GM12878 (cell line): ENCODE data around the gene MYO16. TPM values are rescaled to one million over a fixed set of nuclear protein-coding genes. Genes with fewer than 3 reads are reported as not detected.
"Not testable (repeated sequence)": the region's sequence is repeated elsewhere in the genome, so short reads cannot be mapped to it uniquely, and the experiment has no call there.

Experiments
- ATAC-seq: fragments of 200-7000 bp; cut with Tn5 transposase; 3 replicates; pipeline ENCODE4 v1.9.1; 2020; ENCODE audit warnings: mild to moderate bottlenecking, moderate library complexity
- BruUV-seq: library from RNA; stranded (reverse); fragments of 400-500 nt; replicated peaks from 2 replicates; lab custom pipeline; 2021; lab: Mats Ljungman, UMichigan
- CTCF ChIA-PET: fragments of 300-600 bp; sonication (Branson Sonifier 250); formaldehyde crosslinking; extraction: SDS; loops from one replicate; lab custom pipeline; 2021; ENCODE audit warnings: inconsistent platforms; lab: Yijun Ruan, JAX
- POLR2A ChIA-PET: fragments of 350-600 bp; formaldehyde crosslinking; extraction: SDS; loops from one replicate; lab custom pipeline; 2021; ENCODE audit warnings: inconsistent platforms; lab: Charles Lee
- RAD21 ChIA-PET: fragments of 300-600 bp; sonication (Branson Sonifier 250); formaldehyde crosslinking; loops from one replicate; lab custom pipeline; 2023; ENCODE audit warnings: antibody characterized with exemption; ENCODE audit not compliant: unreplicated experiment; lab: Charles Lee
- SMC1A ChIA-PET: fragments of 300-600 bp; sonication (Branson Sonifier 250); formaldehyde crosslinking; loops from one replicate; lab custom pipeline; 2023; ENCODE audit not compliant: unreplicated experiment, uncharacterized antibody; lab: Charles Lee
- DNase-seq: peaks from one replicate; pipeline ENCODE4 v3.0.0-alpha.2; 2011; ENCODE audit warnings: low read depth, low spot score
- FAIRE-seq: peaks from 3 replicates; lab custom pipeline; 2011; peaks lifted over from hg19 to GRCh38; lab: Jason Lieb, UNC
- H2AFZ ChIP-seq: 2 replicates; pipeline ENCODE4 v1.6.0; 2011; ENCODE audit warnings: low read depth, low read length, control low read depth; ENCODE audit not compliant: control insufficient read depth
- H3K27ac ChIP-seq: 2 replicates; pipeline ENCODE4 v1.5.1; 2011; ENCODE audit warnings: control low read depth; ENCODE audit not compliant: control insufficient read depth, insufficient read depth
- H3K27me3 ChIP-seq, 2 experiments: replicated peaks in 1 of 2; 2 replicates each; pipeline versions ENCODE4 v1.6.0 to v1.6.1; 2011; ENCODE audit warnings: low read length in 1 of 2; ENCODE audit not compliant: control insufficient read depth in 2 of 2, insufficient read depth in 2 of 2
- H3K36me3 ChIP-seq, 2 experiments: 2 replicates each; pipeline ENCODE4 v1.5.1; 2011; ENCODE audit warnings: low read length in 1 of 2; ENCODE audit not compliant: control insufficient read depth in 2 of 2, insufficient read depth in 2 of 2
- H3K4me1 ChIP-seq: 2 replicates; pipeline ENCODE4 v1.6.1; 2011; ENCODE audit warnings: mild to moderate bottlenecking, low read length, moderate library complexity, mixed read lengths; ENCODE audit not compliant: control insufficient read depth, insufficient read depth
- H3K4me2 ChIP-seq: 2 replicates; pipeline ENCODE4 v1.6.0; 2011; ENCODE audit warnings: control low read depth; ENCODE audit not compliant: control insufficient read depth, insufficient read depth
- H3K4me3 ChIP-seq: fragments of 200-600 bp; sonication (generic); 2 replicates; pipeline ENCODE4 v1.5.1; 2016
- H3K79me2 ChIP-seq: 2 replicates; pipeline ENCODE4 v1.6.0; 2011; ENCODE audit warnings: low read length; ENCODE audit not compliant: control insufficient read depth, insufficient read depth
- H3K9ac ChIP-seq: 2 replicates; pipeline ENCODE4 v1.8.0; 2011; ENCODE audit warnings: low read length, control low read depth, mixed read lengths; ENCODE audit not compliant: control insufficient read depth, insufficient read depth
- H3K9me3 ChIP-seq: replicated peaks from 3 replicates; pipeline ENCODE4 v1.5.1; 2011; ENCODE audit warnings: mild to moderate bottlenecking, low read length; ENCODE audit not compliant: control insufficient read depth, insufficient read depth
- H4K20me1 ChIP-seq: 2 replicates; pipeline ENCODE4 v1.6.0; 2011; ENCODE audit not compliant: control insufficient read depth, insufficient read depth
- CHD4 ChIP-seq: fragments of 200-600 bp; sonication (generic); IDR thresholded peaks from 2 replicates; pipeline ENCODE4 v1.6.1; 2016; ENCODE audit warnings: mild to moderate bottlenecking
- HCFC1 ChIP-seq: fragments of 150-350 bp; IDR thresholded peaks from 2 replicates; pipeline ENCODE4 v1.6.1; 2014; ENCODE audit warnings: low read length
- HDAC6 ChIP-seq: fragments of 200-600 bp; sonication (generic); IDR thresholded peaks from one replicate; pipeline ENCODE4 v1.8.0; 2017; ENCODE audit warnings: antibody characterized with exemption; ENCODE audit not compliant: unreplicated experiment
- JUND ChIP-seq: IDR thresholded peaks from 2 replicates; pipeline ENCODE4 v1.6.1; 2012; ENCODE audit warnings: low read depth, mild to moderate bottlenecking, low read length, improper control_type of control experiment, moderate library complexity
- NFXL1 ChIP-seq: fragments of 450-650 bp; IDR thresholded peaks from 2 replicates; pipeline ENCODE4 v1.6.1; 2017; ENCODE audit warnings: antibody characterized with exemption, mild to moderate bottlenecking, borderline replicate concordance
- ZNF24 ChIP-seq: fragments of 450-650 bp; IDR thresholded peaks from 2 replicates; pipeline ENCODE4 v1.6.1; 2017; ENCODE audit warnings: antibody characterized with exemption, mild to moderate bottlenecking
- WGBS: methylation state at CpG from one replicate; pipeline ENCODE4 v1.1.6; 2016; ENCODE audit warnings: low lambda C conversion rate; ENCODE audit not compliant: insufficient replicate concordance, insufficient coverage; ENCODE audit errors: missing lambda C conversion rate; 5-methylcytosine and 5-hydroxymethylcytosine counted together
- in situ Hi-C: fragments of 300-500 bp; cut with MboI; formaldehyde crosslinking; loops from 9 replicates; pipeline ENCODE4 v1.14.3; 2018; ENCODE audit warnings: mixed read lengths
- intact Hi-C: fragments of 100-400 bp; cut with micrococcal nuclease; formaldehyde crosslinking; loops from one replicate; pipeline ENCODE4 v1.14.2; 2022; ENCODE audit not compliant: unreplicated experiment
- polyA plus RNA-seq, 11 experiments: library from polyadenylated mRNA; depleted of rRNA in 4 of 11; unstranded in 6 of 11; stranded (reverse) in 5 of 11; fragments of >200 nt; fragmentation: Nextera tagmentation in 4 of 11; fragmentation: Illumina TruSeq in 1 of 11; extraction: Ambion mirVana in 4 of 11; extraction: Trizol in 1 of 11; gene quantifications; 1 replicate in 1 of 11; 2 replicates in 10 of 11; pipeline versions ENCODE4 v1.2.1 to v1.2.3, GENCODE V29; 2011 to 2016; ENCODE audit warnings: inconsistent platforms in 2 of 11, missing spikeins in 2 of 11, low read depth in 1 of 11
- total RNA-seq, 4 experiments: library from RNA; depleted of rRNA in 3 of 4; stranded (reverse); fragments of >200 nt in 3 of 4; fragmentation: Illumina TruSeq in 1 of 4; extraction: Trizol in 1 of 4; gene quantifications; 2 replicates each; pipeline versions ENCODE4 v1.2.1 to v1.2.3, GENCODE V29; 2013 to 2021
- TF ChIP-seq, protein P1 (sequence below): IDR thresholded peaks from 2 replicates; pipeline ENCODE4 v1.6.1; 2012; ENCODE audit warnings: improper control_type of control experiment, low read depth, low read length; ENCODE audit not compliant: insufficient replicate concordance

MYO16 gene
- total and polyA plus RNA-seq, 10 of the 15 experiments (the other 5 are each of a cell fraction or from before 2014, with no cell fraction given): under 0.01 to 1.7 (median 0.05) TPM; not detected in 4

DNA sequence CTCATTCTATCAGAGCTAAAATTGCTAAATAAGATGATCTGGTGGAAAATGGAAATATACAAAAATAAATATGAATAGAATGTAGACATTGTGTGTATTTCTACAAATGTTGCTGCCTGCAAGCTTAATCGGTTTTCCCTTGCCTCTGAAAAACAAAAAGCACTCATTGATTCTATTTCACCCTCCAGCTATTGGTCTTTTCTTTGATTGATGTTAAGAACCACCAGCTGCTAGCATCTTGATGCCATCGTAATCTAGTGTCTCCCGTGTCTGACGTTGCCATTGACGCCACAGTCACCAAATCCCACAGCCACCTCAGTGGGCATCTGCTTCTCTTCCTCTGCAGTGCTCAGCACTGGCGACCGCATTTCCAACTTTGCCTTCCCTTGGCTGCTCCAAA, 461.8 kb downstream of the MYO16 start (continued):
- no peak for TF ChIP-seq JUND
- TF ChIP-seq, protein P1, sequence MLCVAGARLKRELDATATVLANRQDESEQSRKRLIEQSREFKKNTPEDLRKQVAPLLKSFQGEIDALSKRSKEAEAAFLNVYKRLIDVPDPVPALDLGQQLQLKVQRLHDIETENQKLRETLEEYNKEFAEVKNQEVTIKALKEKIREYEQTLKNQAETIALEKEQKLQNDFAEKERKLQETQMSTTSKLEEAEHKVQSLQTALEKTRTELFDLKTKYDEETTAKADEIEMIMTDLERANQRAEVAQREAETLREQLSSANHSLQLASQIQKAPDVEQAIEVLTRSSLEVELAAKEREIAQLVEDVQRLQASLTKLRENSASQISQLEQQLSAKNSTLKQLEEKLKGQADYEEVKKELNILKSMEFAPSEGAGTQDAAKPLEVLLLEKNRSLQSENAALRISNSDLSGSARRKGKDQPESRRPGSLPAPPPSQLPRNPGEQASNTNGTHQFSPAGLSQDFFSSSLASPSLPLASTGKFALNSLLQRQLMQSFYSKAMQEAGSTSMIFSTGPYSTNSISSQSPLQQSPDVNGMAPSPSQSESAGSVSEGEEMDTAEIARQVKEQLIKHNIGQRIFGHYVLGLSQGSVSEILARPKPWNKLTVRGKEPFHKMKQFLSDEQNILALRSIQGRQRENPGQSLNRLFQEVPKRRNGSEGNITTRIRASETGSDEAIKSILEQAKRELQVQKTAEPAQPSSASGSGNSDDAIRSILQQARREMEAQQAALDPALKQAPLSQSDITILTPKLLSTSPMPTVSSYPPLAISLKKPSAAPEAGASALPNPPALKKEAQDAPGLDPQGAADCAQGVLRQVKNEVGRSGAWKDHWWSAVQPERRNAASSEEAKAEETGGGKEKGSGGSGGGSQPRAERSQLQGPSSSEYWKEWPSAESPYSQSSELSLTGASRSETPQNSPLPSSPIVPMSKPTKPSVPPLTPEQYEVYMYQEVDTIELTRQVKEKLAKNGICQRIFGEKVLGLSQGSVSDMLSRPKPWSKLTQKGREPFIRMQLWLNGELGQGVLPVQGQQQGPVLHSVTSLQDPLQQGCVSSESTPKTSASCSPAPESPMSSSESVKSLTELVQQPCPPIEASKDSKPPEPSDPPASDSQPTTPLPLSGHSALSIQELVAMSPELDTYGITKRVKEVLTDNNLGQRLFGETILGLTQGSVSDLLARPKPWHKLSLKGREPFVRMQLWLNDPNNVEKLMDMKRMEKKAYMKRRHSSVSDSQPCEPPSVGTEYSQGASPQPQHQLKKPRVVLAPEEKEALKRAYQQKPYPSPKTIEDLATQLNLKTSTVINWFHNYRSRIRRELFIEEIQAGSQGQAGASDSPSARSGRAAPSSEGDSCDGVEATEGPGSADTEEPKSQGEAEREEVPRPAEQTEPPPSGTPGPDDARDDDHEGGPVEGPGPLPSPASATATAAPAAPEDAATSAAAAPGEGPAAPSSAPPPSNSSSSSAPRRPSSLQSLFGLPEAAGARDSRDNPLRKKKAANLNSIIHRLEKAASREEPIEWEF: no peak
- no peak for TF ChIP-seq HCFC1
- no peak for TF ChIP-seq NFXL1
- TF ChIP-seq HDAC6: no peak
- TF ChIP-seq ZNF24: no peak
- TF ChIP-seq CHD4: no peak

DNA sequence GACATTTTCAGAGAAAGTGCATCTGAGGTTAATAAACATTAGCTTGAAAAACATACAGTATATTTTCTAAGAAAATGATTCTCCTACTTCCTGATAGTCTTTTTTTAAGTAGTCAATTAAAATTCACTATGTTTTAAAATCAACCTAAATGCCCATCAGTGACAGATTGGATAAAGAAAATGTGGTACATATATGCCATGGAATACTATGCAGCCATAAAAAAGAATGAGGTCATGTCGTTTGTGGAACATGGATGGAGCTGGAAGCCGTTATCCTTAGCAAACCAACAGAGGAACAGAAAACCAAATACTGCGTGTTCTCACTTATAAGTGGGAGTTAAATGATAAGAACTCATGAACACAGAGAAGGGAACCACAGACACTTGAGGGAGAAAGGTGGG, 462.8 kb downstream of the MYO16 start:
- SMC1A ChIA-PET: interaction anchor here (2.2 kb wide), 1 partner anchor 10 kb away, joined by 5 read pairs; no protein-coding TSS in a partner anchor
- ATAC-seq, H3K79me2 ChIP-seq, H3K9me3 ChIP-seq, H4K20me1 ChIP-seq, in situ Hi-C loops, FAIRE-seq, H3K4me3 ChIP-seq, H3K36me3 ChIP-seq, RAD21 ChIA-PET, H2AFZ ChIP-seq, H3K9ac ChIP-seq, H3K27me3 ChIP-seq, intact Hi-C loops, H3K4me1 ChIP-seq, POLR2A ChIA-PET, H3K4me2 ChIP-seq, BruUV-seq, H3K27ac ChIP-seq, DNase-seq, CTCF ChIA-PET: not testable (repeated sequence)
- 10% methylated on average over 3 of the region's 3 CpGs for WGBS
